NCI-H146 treated with DMSO at 0.1 percent for 48 hours (cell line): ENCODE data around the gene NFIX.

ENCODE experiments used
- DNase-seq: peaks from one replicate; lab custom pipeline; 2025; ENCODE audit not compliant: unreplicated experiment; lab: John Stamatoyannopoulos, UW

NFIX gene

DNA sequence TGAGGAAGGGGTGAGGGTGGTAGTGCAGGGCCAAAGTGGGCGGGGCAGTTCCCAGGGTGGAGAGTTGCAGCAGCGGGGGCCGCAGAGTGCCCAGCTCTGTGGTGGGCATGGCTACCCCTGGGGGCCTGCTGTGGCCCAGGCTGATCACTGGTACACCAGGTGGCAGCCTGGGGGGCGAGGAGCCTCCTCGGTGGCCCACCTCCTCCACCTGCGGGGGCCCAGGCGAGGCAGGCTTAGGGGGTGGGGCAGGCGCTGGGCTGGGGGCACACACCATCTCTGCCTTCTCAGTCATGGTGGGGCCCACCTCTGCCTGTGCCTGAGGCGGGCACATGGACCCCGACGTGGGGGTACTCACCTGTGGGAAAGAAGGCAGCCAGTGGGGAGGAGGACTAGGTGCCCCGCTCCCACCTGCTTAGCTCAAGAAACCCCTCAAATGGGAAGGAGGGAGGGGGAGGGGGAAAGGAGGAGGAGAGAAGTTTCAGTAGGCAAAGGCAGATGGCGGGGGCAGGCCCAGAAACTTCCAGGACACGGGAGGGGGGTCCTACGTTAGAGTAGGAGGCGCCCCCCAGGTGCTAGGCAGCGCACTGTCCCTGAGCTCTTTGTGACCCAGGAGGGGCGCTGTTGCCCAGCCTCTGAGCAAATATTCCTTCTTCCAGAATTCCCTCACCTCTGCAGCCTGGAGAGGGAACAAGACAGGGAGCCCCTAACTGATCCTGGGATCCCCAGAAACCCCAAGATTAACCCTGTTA lies 105.7 kb downstream of the NFIX start:
- DNase-seq, result no peak

DNA sequence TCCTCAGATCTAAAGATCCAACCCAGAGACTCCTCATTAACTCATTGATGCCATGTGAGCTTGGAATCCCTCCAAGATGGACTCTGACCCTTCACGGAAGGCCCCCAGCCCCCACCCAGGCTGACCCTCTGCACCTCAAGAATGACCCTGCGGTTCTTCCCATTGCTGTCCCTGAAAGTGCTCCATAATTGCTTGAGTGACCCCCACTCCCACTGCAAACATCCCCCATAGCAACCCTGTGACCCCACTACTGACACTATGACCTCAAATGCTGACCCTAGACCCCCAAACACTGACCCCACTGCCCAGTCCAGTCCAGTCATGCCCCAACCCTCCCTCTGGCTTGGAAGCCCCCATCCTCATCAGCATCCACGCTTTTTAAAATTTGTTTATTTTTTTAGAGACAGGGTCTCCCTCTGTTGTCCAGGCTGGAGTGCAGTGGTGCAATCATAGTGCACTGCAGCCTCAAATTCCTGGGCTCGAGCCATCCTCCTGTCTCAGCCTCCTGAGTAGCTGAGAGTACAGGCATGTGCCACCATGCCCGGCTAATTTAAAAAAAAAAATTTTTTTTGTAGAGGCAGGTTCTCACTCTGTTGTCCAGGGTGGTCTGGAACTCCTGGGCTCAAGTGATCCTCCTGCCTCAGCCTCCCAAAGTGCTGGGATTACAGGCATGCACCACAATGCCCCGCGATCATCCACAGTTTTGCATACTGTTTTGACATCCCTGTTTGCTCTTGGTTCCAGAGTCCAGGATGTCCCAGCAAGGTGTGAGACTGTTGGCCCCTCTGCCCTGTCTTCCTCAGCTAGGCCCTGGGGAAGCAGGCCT lies 106.5 kb downstream of the NFIX start:
- DNase-seq, result no peak

DNA sequence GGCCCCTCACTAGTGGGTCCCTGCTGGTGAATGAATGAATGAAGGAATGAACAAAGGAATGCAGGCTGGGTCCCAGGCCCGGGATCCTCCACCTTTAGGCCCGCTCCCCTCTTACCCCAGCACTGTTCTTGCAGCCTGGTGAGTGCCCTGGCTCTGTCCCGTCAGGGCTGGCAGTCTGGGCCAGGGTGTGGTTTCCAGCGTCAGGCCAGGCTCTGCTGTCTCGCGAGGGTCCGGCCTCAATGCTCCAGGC lies 107.1 kb downstream of the NFIX start:
- DNase-seq, result no peak

DNA sequence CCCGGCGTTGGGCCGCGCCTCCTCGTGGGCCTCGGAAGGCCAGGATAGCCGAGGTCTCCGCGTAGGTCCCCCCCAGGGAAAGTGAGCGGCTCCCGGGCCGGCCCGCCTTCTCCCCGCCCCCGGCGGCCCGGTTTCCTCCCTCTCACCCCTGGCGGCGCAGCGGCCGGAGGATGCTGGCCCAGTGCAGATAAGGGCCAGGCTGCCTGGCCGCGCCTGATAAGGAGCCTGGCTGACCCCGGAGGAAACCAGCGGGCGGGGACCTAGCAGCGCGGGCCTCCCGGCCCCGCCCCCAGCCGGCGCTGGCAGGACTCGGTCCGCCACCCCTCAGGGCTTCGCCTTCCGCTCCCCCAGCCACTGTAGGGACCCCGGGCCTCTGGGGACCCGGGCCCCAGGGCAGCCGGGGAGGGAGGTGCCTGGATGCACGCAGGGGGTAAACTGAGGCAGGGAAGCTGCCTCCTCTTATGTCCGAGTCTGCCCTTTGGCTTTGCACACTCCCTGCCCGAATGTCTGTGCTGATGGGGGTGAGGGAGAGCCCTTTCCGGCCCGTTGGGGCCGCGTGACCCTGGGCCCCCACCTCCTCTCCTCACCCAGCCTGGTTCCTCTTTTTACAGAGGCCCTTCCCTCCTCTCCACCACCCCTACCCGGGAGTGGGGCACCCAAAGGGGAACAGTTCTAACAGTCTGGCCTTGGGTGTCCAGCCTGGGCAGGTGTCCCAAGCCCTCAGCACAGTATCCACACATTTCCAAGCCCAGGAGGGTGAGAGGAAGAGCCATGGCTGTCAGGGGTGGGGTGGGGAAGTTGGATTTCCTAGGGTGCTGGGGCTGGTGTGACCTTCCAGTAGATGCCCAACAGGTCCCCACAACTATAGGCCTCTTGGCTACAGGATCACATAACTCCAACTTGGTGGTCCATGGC lies 107.6 kb downstream of the NFIX start, which contains the start of gene LYL1:
Gene LYL1, minus strand, starts transcription at position 193 of the 915 bp plus-strand sequence. CDS start 1,687 bp downstream, outside the sequence.
- no peak for DNase-seq

DNA sequence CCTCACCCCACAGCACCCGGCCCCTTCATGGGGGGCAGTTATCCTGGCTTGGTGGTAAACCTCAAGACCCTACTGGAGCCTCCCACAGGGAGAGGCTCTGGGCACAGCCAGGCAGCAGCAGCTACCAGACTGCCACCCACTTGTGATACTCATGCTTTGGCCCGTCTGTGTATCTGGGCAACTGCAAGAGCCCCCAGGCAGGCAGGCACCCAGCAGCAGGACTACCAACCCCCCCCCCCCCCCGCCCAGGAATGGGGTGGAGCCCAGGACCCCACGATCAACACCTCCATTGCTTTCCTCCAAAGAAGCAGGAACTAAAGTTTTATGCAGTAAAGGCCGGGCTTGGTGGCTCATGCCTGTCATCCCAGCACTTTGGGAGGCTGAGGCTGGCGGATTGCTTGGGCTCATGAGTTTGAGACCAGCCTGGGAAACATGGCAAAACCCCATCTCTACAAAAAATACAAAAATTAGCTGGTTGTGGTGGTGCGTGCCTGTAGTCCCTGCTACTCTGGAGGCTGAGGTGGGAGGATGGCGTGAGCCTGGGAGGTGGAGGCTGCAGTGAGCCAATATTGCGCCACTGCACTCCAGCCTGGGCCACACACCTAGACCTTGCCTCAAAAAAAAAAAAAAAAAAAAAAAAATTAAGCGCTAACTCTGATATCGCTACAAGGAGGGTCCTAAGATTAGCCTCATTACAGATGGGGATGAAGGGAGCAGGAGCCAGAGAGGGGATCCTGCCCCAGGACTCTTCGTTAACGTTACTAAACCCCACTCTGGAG lies 108.5 kb downstream of the NFIX start:
- no peak for DNase-seq

DNA sequence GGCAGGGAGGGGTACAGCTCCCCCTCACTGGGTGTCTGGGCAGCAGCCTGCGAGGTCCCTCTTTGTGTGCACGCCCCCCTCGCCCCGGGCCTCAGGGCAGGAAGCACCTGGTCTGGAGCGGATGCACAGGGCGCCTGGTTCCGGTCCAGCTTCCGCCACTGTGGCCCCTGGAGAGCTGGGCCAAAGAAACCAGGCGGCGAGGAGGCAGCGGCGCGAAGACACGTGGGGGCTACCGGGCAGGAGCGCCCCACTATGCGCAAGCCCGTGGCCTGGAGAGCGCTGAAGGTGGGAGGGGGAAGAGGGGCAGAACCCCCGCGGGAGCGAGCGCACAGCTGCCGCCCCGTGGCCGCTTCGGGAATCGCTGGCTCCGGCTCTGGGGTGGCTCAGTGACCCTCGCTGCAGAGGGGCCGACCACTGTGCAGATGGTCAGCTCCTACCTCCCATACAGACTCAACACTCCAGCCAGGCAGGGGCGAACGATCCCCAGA lies 109.1 kb downstream of the NFIX start:
- DNase-seq, result no peak

DNA sequence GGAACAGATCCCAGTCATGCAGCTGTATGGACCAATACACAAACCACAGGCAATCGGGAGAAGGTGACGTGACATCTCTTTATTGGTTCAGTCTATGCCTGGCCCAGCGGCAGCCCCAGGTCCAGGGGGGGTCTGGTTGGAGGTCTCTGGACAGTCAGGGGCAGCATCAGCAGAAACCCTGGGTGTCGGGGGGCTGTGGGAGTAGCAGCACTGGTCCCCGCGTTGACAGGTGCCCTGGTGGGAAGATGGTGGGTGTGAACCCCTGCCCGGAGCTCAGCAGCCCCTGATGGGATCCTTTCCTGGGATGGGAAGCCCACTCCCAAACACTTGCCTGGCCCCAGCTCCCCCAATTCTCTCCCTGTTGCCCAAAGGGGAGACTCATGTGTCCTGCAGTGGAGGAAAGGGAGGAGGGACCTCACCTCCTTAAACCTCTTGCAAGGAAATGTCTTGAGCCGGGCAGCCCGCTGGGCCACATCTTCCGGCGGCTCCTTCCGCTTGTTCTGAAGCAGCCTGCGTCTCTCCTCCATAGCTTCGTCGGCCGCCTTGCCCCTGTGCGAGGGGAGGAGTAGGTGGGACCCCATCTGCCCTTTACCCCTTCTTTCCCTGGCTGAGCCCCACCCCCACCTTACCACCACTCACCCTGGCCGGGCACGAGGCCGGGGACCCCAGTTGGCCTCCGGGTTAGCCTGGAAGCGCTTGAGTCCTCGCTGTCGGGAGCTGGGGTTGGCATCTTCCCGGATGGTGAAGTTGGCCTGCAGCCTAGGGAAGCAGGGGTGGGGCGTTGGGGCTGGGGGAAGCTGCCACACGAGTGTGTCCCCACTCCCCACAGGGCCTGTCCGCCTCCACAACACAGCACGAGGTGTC lies 109.8 kb downstream of the NFIX start:
- DNase-seq, result no peak

DNA sequence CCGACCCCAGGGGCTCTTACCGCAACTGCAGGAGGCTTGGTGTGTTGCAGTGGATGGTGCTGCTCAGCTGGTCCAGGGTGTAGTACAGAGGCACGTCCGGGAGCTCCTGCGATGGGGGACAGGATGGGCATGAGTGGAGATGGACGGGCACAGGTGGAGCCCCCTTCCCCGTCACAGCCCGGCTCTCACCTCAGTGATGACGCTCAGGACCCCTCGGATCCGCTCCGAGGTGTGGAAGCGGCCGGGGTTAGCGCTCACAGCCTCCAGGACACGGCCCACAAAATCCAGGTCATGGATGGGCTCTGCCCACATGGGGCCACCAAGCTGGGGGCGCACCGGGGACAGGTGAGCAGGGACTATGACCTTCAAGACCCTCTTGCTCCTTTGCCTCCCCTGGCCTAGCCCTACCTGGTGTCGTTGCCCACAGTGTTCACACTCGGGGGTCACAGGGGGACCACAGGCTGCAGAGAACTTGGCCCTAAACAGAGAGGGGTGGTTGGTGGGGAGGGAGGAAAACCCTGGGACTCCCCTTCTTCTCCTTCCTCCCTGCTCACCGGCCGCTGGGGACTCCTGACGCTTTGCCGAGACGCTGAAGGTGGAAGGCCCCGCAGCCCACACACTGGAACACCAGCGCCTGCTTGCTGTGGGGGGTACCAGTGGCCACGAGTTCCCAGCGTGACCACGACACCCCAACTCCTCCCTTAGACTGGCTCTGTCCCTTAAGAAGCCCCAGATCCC lies 114.3 kb downstream of the NFIX start:
- no peak for DNase-seq

DNA sequence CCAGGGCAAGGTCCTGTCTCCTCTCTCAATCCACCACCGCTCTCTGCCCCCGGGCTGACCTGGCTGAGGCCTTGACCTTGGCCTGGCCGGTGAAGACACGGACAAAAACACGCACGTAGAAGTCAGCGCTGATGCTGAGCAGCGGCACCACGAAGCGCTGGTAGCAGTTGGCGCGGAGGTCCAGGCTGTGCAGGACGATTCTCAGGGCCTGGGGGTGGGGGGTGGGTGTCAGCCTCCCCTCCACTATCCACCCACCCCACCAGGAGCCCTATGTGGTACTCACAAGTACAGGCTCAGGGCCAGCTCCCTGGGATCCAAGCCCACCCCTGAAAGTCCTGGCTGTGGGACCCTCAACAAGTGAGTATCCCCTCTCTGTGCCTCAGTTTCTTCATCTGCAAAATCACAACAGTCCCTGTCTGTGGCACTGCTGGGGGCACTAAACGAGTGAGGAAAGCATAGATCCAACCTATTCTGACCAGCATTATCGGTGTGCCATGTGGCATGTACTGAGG lies 114.9 kb downstream of the NFIX start:
- DNase-seq, result no peak

DNA sequence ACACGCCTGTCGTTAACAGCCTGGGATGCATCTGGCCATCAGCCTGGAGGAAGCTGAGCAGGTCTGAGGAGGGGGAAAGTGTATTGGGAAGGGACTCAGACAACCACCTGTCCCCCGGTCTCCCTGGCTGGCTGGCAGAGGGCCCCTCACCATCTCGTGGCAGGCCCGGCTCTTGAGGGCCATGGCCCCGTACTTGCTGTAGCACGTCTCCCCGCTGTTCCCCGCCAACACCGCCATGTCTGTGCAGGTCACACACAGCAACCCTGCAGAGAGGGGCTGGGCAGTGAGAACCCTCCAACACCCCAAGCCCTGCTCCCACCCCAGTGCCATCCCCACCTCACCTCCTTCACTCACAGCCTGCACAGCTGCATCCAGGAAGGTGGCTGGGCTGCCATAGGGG lies 117.3 kb downstream of the NFIX start:
- no peak for DNase-seq

DNA sequence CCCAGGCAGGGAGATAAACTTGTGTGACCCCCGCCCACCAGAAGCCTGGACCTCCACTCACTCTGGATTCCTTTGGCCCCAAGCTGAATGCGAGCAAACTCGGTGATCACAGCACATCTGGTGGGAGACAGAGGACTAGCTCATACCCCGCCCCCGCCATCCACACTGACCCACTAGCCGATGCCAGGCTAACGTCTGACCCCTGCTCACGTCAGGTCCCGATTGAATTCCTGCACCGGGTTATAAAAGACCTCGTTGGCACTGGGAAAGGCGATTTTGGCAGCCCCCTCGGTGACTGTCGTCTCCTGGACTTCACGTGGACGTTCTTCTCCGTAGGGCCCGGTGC lies 120.6 kb downstream of the NFIX start:
- DNase-seq, result no peak

DNA sequence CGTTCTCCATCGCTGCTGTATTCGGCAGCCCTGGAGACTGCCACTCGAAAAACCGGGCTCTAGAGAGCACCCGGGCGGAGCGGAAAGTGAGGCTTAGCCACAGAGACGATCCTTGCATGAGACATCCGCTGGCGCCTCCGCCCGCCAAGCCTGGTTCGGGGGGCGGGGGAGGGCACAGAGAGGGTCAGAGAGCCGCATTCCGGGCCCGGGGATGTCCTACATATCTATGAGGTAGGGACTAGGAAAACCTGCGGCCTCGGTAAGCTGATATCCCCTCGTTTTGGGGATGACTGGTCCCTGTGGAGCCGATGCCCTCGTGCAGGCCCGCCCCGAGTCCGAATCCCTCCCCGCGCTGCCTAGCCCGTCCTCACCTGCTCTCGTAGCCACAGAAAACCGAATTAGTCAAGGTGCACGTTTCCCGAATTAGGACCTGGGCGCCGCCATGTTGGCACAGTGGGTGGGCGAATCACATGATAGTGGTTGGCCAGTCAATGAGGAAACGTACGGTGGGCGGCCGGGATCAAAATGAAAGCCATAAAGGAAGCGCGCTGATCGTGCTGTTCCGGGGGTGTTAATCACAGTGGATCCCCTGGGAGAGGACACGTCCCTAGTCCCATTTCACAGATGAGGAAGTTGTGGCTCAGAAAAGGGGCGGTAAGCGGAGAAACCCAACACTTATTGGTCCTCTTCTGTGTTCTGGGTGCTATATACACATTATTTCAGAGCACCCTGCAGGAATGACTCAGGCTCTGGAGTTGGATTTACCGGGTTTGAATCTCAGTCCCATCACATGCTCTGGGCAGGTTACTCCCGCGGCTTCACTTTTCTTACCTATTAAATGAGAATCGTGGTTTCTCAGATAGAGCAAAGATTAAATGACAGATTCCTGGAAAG lies 121.3 kb downstream of the NFIX start, which contains the start of gene TRMT1:
Gene TRMT1, minus strand, starts transcription at position 459 of the 894 bp plus-strand sequence. Its CDS starts 341 bp downstream, at position 118.
- peak; percentile 95 for DNase-seq

DNA sequence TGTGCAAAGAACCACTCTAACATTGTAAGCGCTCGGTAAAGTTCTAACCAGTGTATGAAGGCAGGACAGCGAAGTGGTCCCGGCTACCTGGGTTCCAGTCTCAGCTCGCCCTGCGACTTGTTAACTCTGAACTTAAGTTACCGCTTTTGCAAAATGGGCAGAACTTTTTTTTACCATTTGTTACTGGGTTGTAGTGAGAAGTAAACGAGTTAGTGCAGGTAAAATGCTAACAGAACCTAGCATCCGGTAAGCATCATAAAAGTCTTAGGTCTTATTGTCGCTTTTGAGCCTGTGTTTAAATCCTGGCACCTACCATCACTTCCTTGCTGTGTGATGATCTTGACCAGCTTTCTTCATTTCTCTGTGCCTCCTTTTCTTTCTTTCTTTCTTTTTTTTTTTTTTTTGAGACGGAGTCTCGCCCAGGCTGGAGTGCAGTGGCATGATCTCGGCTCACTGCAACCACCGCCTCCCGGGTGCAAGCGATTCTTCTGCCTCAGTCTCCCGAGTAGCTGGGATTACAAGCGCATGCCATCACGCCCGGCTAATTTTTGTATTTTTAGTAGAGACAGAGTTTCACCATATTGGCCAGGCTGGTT lies 122.0 kb downstream of the NFIX start:
- DNase-seq, result peak; percentile 66

DNA sequence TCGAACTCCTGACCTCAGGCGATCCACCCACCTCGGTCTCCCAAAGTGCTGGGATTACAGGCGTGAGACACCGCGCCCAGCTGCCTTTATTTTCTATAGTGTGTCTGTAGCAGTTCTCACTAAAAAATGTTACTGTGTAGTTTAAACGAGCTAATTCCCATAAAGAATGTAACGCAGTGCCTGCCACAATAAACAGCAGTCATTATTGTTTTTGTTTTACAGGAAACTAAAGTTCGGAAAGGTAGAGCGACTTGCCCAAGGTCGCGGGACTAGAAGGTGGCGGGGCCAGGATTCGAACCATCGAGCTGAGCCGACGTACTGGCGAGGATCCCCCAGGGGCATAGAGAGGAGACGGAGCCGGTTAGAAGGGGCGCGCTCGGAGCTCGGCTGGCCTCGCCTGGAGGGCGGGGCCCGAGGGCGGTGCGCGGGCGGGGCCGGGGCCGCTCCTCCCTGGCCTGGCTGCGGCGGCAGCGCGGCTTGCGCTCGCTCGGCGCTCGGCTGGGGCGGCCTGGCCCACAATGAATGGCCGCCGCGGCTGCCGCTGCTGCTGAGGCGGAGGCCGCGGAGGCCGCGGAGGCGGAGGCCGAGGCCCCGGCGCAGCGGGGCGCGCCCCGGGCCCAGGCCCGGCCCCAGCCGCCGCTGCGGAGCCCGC lies 122.6 kb downstream of the NFIX start, which contains the start of gene NACC1:
Gene NACC1, plus strand, starts transcription at position 493 of the 652 bp plus-strand sequence. CDS start 16,944 bp downstream, outside the sequence.
- peak; percentile 93 for DNase-seq

DNA sequence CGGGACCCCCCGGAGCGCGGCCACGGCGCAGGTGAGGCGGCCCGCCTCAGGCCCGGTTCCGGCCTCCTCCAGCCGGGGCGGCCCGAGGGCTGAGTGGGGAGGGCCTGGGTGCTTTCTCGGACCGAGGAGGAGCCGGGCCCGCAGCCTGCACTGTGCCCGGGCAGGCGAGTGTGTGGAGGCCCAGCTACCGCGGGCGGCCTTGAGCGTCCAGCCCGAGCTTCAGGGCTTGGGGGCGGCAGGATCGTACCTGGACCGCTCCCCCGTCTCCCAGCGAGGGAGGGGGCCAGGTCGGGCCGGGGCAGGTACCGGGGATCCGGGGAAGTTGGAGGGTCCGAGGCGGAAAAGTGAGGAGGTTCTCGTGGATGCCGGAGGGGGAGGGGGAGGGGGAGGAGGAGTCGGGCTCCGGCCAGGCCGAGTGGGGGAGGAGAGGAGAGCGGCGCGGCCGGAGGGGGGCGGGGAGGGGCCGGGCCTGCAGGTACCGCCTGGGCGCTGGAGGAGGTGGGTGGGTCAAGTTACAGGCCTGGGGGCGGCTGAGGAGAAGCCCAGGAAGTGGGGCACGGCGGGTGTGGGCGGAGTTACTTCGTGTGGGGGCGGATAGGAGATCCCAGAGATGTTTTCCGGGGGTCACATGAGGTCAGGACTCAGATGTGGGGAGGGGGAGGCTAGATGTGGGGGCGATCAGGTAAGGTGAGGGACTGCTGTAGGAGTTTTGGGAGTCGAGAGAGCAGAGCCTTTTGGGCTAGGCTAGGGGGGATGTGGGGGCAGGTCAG lies 123.3 kb downstream of the NFIX start:
- DNase-seq, result peak; percentile 61

DNA sequence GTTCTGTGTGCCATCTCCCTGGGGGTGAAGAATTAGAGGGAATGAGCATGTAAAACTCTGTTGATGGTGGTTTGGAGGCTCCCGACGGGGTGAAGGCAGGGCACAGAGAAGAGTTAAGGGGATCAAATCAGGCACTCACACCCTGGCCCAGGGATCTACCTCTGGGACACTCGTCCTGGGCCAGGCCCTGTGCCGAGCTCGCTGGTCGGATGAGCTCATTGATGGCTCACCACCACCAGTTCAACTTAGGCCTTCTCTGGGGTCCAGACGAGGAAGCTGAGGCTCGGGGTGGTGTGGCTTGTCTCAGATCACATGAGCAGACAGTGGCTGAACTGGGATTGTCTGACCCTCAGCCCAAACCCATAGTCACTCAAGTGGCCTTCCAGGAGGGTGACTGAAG lies 124.4 kb downstream of the NFIX start:
- no peak for DNase-seq
